GM19193 (cell line): Measurements from ENCODE around the gene GFER.

Source experiments
- POLR2A ChIP-seq: IDR thresholded peaks from 4 replicates; pipeline ENCODE4 v1.6.1; 2011; ENCODE audit not compliant: insufficient read depth, insufficient read length; ENCODE audit errors: extremely low read depth

GFER gene

DNA sequence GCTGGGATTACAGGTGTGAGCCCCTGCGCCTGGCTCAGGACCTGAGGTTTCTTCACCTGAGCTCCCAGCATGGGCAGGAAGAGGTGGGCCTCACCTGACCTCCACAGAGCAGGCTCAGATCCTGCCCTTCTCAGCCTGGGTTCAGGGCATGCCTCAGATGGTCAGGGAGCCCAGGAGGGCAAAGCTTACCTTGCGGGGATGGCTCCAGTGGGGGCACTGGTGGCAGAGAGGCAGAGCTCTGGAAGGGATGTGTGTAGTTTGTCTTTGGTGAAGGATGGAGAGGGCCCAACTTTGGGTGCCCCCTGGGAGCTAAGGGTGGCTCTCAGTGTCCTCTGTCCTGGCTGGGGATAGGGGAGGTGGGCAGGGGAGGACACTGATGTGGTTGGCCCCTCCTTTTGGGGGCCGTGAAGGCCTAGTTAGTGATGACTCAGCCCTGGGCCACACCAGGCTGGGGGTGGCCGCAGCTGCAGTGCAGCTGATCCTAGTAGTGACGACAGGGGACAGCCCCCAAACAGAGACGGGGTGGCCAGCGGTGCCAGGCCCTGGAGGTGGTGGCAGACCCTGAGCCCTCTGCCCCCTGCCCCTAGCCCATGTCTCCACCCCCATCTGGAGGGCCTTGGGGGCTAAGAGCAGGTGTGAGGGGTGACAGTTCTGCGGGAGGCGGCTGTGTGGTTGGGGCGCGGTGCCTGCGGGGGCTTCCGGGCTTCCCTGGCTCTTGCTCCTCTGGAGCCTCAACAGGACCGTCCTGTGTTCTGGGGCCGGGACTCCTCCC is 48.5 kb downstream of the GFER start:
- TF ChIP-seq POLR2A, result no peak

GRCh38 chr16:2033057-2033908 is 49.3 kb downstream of the GFER start:
- no peak for TF ChIP-seq POLR2A

- no peak for TF ChIP-seq POLR2A
These were observed 50.9 kb downstream of the GFER start for GRCh38 chr16:2034696-2035430.

GRCh38 chr16:2035431-2036199 is 51.6 kb downstream of the GFER start:
- no peak for TF ChIP-seq POLR2A

DNA sequence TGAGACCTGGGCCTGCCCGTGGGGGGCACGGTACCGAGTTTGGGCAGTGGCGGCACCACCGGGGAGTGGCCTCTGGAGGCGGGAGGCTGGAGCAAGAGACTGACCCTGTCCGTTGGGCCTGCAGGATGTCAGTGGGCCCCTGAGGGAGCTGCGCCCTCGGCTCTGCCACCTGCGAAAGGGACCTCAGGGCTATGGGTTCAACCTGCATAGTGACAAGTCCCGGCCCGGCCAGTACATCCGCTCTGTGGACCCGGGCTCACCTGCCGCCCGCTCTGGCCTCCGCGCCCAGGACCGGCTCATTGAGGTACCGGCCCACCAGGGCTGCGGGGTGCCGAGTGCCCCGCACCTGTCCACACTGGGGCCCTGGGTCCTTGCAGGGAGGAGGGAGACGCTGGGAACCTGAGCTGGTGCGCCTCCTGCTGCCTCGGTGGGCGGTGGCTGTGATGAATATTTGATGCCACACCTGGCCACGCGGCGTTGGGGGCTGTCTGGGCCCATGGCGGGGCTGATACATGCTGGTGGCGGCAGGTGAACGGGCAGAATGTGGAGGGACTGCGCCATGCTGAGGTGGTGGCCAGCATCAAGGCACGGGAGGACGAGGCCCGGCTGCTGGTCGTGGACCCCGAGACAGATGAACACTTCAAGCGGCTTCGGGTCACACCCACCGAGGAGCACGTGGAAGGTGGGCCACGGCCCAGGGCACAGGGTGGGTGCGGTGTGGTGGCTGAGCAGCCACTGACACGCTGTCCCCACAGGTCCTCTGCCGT is 52.4 kb downstream of the GFER start:
- no peak for TF ChIP-seq POLR2A

DNA sequence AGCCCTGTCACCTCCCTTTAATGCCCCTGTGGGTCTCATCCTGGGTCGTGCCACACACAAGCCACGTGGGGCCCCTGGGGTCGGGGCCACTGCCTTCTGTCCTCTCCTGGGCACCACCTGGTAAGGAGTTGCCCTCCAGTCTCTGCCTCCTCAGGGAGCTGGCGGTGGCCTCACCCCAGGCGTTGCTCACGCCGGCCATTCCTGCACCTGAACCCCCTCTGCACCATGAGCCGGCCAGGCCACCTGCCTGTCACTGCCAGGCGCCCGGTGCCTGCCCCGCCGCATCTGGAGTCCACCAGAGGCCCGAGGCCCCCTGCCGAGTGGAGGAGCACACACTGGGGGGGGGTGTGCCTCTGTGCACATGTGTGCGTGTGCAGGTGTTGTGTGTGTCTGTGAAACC is 53.1 kb downstream of the GFER start:
- no peak for TF ChIP-seq POLR2A
